GM12891 (cell line): Measurements from ENCODE around the gene PRMT3.

Experiments
- POLR2A ChIP-seq: IDR thresholded peaks from 2 replicates; pipeline ENCODE4 v1.6.1; 2011; ENCODE audit warnings: low read depth, low read length, control low read depth
- POLR2AphosphoS5 ChIP-seq: IDR thresholded peaks from 2 replicates; pipeline ENCODE4 v1.6.1; 2011; ENCODE audit warnings: low read depth, low read length, control low read depth
- TAF1 ChIP-seq: IDR thresholded peaks from 2 replicates; pipeline ENCODE4 v1.6.1; 2011; ENCODE audit warnings: low read depth, low read length, control low read depth

DNA sequence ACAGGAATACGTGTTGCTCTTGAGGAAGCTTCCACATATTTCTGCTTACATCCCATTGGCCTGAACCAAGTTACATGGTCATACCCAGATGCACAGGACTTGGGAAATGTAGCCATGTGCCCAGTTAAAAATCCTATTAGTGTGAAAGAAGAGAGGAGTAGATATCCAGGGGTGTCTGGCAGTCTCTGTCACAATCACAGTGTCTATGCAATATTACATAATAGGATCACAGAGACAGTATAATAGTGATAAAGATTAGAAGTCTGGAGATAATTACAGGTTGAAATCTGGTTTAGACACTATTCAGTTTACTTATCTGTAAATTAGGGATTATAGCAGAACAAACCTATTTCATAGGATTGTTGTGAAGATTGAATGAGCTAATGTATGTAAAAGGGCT lies 149.3 kb downstream of the PRMT3 start:
- no peak for TF ChIP-seq TAF1
- no peak for TF ChIP-seq POLR2AphosphoS5
- no peak for TF ChIP-seq POLR2A
